GM19043 (cell line): ENCODE data around the gene C5orf22.
A peak's percentile ranks its signal among the peaks of the same experiment; 100 is the strongest.
"Not testable (repeated sequence)": the region's sequence is repeated elsewhere in the genome, so short reads cannot be mapped to it uniquely, and the experiment has no call there.

ENCODE experiments used
- ATAC-seq: cut with Tn5 transposase; IDR thresholded peaks from one replicate; pipeline ENCODE4 v1.9.1; 2021; ENCODE audit warnings: low read depth; ENCODE audit not compliant: unreplicated experiment

The C5orf22 gene

GRCh38 chr5:31531888-31532547 is at the start of gene C5orf22, which contains the start of gene DROSHA:
Gene C5orf22 (plus strand): TSS chr5:31532301. CDS start chr5:31532393, 92 bp downstream.
Gene DROSHA (minus strand): TSS chr5:31532093. CDS start chr5:31529059, 3,034 bp downstream.
- peak; percentile 91 for ATAC-seq

- no peak for ATAC-seq
These were observed 46.5 kb upstream of the C5orf22 start for GRCh38 chr5:31485376-31486207.

- no peak for ATAC-seq
These were observed 45.7 kb upstream of the C5orf22 start for GRCh38 chr5:31486441-31486840.

GRCh38 chr5:31487506-31487905 is 44.6 kb upstream of the C5orf22 start:
- no peak for ATAC-seq

GRCh38 chr5:31492869-31493268 is 39.2 kb upstream of the C5orf22 start:
- ATAC-seq, result no peak

- ATAC-seq, result no peak
These were observed 36.8 kb upstream of the C5orf22 start for GRCh38 chr5:31495336-31495735.

- ATAC-seq, result no peak
These were observed 35.8 kb upstream of the C5orf22 start for GRCh38 chr5:31496301-31496700.

- ATAC-seq, result no peak
These were observed 35.2 kb upstream of the C5orf22 start for GRCh38 chr5:31496891-31497290.

GRCh38 chr5:31500256-31500655 is 31.8 kb upstream of the C5orf22 start:
- no peak for ATAC-seq

- ATAC-seq, result no peak
These were observed 29.6 kb upstream of the C5orf22 start for GRCh38 chr5:31502506-31502905.

- no peak for ATAC-seq
These were observed 27.6 kb upstream of the C5orf22 start for GRCh38 chr5:31504529-31504928.

GRCh38 chr5:31511305-31511704 is 20.8 kb upstream of the C5orf22 start:
- ATAC-seq, result no peak

- no peak for ATAC-seq
These were observed 15.3 kb upstream of the C5orf22 start for GRCh38 chr5:31516802-31517201.

- ATAC-seq, result no peak
These were observed 9.1 kb upstream of the C5orf22 start for GRCh38 chr5:31523041-31523440.

- ATAC-seq, result no peak
These were observed 1.4 kb upstream of the C5orf22 start for GRCh38 chr5:31530541-31531265.

GRCh38 chr5:31531543-31531887 is 586 bp upstream of the C5orf22 start:
- peak; percentile 28 for ATAC-seq

GRCh38 chr5:31534527-31535046 is 2.5 kb downstream of the C5orf22 start:
- ATAC-seq, result no peak

GRCh38 chr5:31536873-31537272 is 4.8 kb downstream of the C5orf22 start:
- ATAC-seq, result no peak

GRCh38 chr5:31537349-31537748 is 5.2 kb downstream of the C5orf22 start:
- no peak for ATAC-seq

- ATAC-seq, result no peak
These were observed 5.8 kb downstream of the C5orf22 start for GRCh38 chr5:31537851-31538250.

GRCh38 chr5:31549114-31549513 is 17.0 kb downstream of the C5orf22 start:
- not testable (repeated sequence) for ATAC-seq
